Neural cell (in vitro differentiated cells): ENCODE measurements around the gene DCPS.

Experiments
- EZH2 ChIP-seq: fragments of 200-600, 300-800 bp; shearing (Covaris generic), sonication (generic); IDR thresholded peaks from 2 replicates; pipeline ENCODE4 v1.6.1; 2014; ENCODE audit warnings: antibody characterized with exemption, low read length, borderline replicate concordance, mild to moderate bottlenecking; ENCODE audit not compliant: insufficient read depth, poor library complexity, severe bottlenecking
- TF ChIP-seq, protein P1 (sequence below): fragments of 450-650 bp; IDR thresholded peaks from 2 replicates; pipeline ENCODE4 v1.5.1; 2014; ENCODE audit warnings: antibody characterized with exemption, mild to moderate bottlenecking, moderate library complexity; ENCODE audit not compliant: poor library complexity, severe bottlenecking

DNA sequence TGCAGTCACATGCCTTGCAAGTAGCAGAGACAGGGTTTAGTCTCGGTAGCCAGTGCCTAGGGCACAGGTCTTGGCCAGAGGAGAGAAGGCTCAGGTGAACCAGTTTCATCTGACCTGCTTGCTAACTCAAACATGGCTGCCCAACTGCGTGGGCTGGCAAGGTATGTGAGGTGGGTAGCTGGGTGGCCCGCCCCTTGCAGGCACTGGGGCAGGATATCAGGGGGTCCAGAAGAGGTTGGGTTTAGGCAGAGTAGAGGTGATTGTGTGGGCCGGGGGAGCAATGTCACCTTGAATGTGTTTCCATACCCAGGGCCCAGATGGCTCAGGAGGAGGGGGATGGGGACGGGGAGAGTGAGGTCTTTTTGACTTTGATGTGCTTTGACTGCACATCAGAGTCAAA, 89.3 kb downstream of the DCPS start:
- TF ChIP-seq, protein P1, sequence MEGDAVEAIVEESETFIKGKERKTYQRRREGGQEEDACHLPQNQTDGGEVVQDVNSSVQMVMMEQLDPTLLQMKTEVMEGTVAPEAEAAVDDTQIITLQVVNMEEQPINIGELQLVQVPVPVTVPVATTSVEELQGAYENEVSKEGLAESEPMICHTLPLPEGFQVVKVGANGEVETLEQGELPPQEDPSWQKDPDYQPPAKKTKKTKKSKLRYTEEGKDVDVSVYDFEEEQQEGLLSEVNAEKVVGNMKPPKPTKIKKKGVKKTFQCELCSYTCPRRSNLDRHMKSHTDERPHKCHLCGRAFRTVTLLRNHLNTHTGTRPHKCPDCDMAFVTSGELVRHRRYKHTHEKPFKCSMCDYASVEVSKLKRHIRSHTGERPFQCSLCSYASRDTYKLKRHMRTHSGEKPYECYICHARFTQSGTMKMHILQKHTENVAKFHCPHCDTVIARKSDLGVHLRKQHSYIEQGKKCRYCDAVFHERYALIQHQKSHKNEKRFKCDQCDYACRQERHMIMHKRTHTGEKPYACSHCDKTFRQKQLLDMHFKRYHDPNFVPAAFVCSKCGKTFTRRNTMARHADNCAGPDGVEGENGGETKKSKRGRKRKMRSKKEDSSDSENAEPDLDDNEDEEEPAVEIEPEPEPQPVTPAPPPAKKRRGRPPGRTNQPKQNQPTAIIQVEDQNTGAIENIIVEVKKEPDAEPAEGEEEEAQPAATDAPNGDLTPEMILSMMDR = no peak
- TF ChIP-seq EZH2 = no peak
